Caco-2 (cell line): Measurements from ENCODE around the gene SLX4IP. TPM values are rescaled to one million over a fixed set of nuclear protein-coding genes. Genes with fewer than 3 reads are reported as not detected.

Source experiments
- BruUV-seq: library from RNA; stranded (reverse); fragments of 400-500 nt; replicated peaks from 2 replicates; lab custom pipeline; 2021; lab: Mats Ljungman, UMichigan
- CTCF ChIA-PET: fragments of 300-600 bp; sonication (Branson Sonifier 250); formaldehyde crosslinking; loops from one replicate; lab custom pipeline; 2022; ENCODE audit warnings: antibody characterized with exemption; lab: Charles Lee
- POLR2A ChIA-PET: fragments of 300-600 bp; sonication (Branson Sonifier 250); formaldehyde crosslinking; loops from one replicate; lab custom pipeline; 2022; ENCODE audit warnings: antibody characterized with exemption; lab: Charles Lee
- DNase-seq, 2 experiments: peaks; one replicate each; pipeline versions ENCODE4 v3.0.0 to v3.0.0-alpha.2; 2020 to 2022
- H3K27me3 ChIP-seq: replicated peaks from 2 replicates; pipeline ENCODE4 v1.6.0; 2011; ENCODE audit warnings: low read length; ENCODE audit not compliant: control insufficient read depth, insufficient read depth
- H3K36me3 ChIP-seq: 2 replicates; pipeline ENCODE4 v1.5.1; 2011; ENCODE audit warnings: low read length; ENCODE audit not compliant: control insufficient read depth, insufficient read depth
- H3K4me1 ChIP-seq: fragments of 250-450 bp; sonication (Bioruptor Pico); 2 replicates; pipeline ENCODE4 v1.5.1; 2020; ENCODE audit warnings: mild to moderate bottlenecking
- H3K4me3 ChIP-seq: 2 replicates; pipeline ENCODE4 v1.5.1; 2011; ENCODE audit warnings: low read depth, mild to moderate bottlenecking, control low read depth, low read length
- H3K9me3 ChIP-seq: fragments of 250-450 bp; sonication (Bioruptor Pico); 2 replicates; pipeline ENCODE4 v1.5.1; 2020; ENCODE audit warnings: mild to moderate bottlenecking, moderate library complexity
- H3K27ac Mint-ChIP-seq: one replicate; pipeline ENCODE4 v1.8.0; 2022; ENCODE audit warnings: mixed read lengths; ENCODE audit not compliant: unreplicated experiment
- H3K27me3 Mint-ChIP-seq: one replicate; pipeline ENCODE4 v1.8.0; 2022; ENCODE audit warnings: mixed read lengths; ENCODE audit not compliant: insufficient read depth, unreplicated experiment
- H3K36me3 Mint-ChIP-seq: one replicate; pipeline ENCODE4 v1.8.0; 2022; ENCODE audit warnings: mild to moderate bottlenecking, mixed read lengths; ENCODE audit not compliant: insufficient read depth, unreplicated experiment
- H3K4me1 Mint-ChIP-seq: one replicate; pipeline ENCODE4 v1.8.0; 2022; ENCODE audit warnings: low read depth, mixed read lengths; ENCODE audit not compliant: unreplicated experiment
- H3K4me3 Mint-ChIP-seq: one replicate; pipeline ENCODE4 v1.8.0; 2022; ENCODE audit warnings: mild to moderate bottlenecking, moderate library complexity, mixed read lengths; ENCODE audit not compliant: unreplicated experiment
- H3K9me3 Mint-ChIP-seq: one replicate; pipeline ENCODE4 v1.8.0; 2022; ENCODE audit warnings: mixed read lengths; ENCODE audit not compliant: unreplicated experiment
- intact Hi-C: fragments of 100-400 bp; cut with micrococcal nuclease; formaldehyde crosslinking; loops from one replicate; pipeline ENCODE4 v1.10.0; 2022; ENCODE audit not compliant: unreplicated experiment
- total RNA-seq: library from RNA; stranded (reverse); gene quantifications from 2 replicates; pipeline ENCODE4 v1.2.3, GENCODE V29; 2022
- TF ChIP-seq, protein P1 (sequence below), 2 experiments: fragments of 200-600 bp in 1 of 2; IDR thresholded peaks; 1 replicate in 1 of 2; 2 replicates in 1 of 2; pipeline versions ENCODE4 v1.5.1 to v1.8.0; 2011 to 2022; ENCODE audit warnings: antibody characterized with exemption in 1 of 2, control low read depth in 1 of 2, inconsistent platforms in 1 of 2, low read depth in 1 of 2, low read length in 1 of 2, mild to moderate bottlenecking in 1 of 2, moderate library complexity in 1 of 2; ENCODE audit not compliant: insufficient read depth in 1 of 2, severe bottlenecking in 1 of 2, unreplicated experiment in 1 of 2

The SLX4IP gene
- total RNA-seq, 1 experiment from 2014 or later: 8.5 TPM

DNA sequence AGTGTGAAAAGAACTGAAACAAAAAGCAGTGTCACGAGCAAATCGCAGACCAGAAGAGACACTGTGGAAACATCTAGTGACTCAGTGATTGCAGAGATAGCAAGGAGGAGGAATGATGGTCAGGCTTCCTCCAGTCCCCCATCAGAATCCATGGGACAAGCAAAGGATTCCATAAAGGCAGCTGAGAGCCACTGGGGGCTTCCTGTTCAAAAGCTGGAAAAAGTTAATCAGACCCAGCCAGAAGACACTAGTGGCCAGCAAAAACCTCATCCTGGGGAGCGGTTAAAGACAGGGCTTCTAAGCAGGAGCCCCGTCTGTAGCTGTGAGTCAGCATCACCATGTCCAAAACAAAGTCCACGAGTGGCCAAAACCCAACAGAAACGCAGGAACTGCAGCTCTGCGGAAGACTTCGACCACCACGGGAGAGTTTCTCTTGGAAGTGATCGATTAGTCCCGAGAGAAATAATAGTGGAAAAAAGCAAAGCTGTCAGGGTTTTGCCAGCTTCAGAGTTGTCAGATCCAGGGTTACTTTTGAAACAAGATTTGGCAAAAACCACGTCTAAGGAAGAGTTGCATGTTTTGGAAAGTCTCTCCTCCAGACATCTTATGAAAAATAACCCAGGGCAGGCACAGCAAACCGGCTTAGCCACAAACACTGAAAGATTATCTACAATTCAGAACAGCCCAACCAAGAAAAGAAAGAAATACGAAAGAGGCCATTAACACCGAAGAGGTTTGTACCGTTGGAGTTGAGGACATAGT is 187.7 kb downstream of the SLX4IP start:
- H3K9me3 ChIP-seq: no peaks in the 10 kb centered on the region
- H3K36me3 ChIP-seq: no peaks in the 10 kb centered on the region
- H3K4me1 ChIP-seq: no peaks in the 10 kb centered on the region
- TF ChIP-seq, protein P1, sequence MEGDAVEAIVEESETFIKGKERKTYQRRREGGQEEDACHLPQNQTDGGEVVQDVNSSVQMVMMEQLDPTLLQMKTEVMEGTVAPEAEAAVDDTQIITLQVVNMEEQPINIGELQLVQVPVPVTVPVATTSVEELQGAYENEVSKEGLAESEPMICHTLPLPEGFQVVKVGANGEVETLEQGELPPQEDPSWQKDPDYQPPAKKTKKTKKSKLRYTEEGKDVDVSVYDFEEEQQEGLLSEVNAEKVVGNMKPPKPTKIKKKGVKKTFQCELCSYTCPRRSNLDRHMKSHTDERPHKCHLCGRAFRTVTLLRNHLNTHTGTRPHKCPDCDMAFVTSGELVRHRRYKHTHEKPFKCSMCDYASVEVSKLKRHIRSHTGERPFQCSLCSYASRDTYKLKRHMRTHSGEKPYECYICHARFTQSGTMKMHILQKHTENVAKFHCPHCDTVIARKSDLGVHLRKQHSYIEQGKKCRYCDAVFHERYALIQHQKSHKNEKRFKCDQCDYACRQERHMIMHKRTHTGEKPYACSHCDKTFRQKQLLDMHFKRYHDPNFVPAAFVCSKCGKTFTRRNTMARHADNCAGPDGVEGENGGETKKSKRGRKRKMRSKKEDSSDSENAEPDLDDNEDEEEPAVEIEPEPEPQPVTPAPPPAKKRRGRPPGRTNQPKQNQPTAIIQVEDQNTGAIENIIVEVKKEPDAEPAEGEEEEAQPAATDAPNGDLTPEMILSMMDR (IDR thresholded peaks at IDR 0.05; ENCODE audit: insufficient read depth in 1 of 2, low read depth in 1 of 2, low read length in 1 of 2, severe bottlenecking in 1 of 2, unreplicated experiment in 1 of 2): no peak
- CTCF ChIA-PET: no interaction called here
- H3K4me3 ChIP-seq: no peak overlapping the region
- H3K27ac Mint-ChIP-seq: no peak overlapping the region
- intact Hi-C loops: no loop called here
- H3K27me3 ChIP-seq: no peaks in the 10 kb centered on the region
- H3K4me3 Mint-ChIP-seq: no peak overlapping the region
- H3K36me3 Mint-ChIP-seq: no peaks in the 10 kb centered on the region
- H3K4me1 Mint-ChIP-seq: no peaks in the 10 kb centered on the region
- BruUV-seq: no TSS peak
- H3K9me3 Mint-ChIP-seq: no peaks in the 10 kb centered on the region
- POLR2A ChIA-PET: no interaction called here
- DNase-seq: no peak
- no peaks in the 10 kb centered on the region for H3K27me3 Mint-ChIP-seq

DNA sequence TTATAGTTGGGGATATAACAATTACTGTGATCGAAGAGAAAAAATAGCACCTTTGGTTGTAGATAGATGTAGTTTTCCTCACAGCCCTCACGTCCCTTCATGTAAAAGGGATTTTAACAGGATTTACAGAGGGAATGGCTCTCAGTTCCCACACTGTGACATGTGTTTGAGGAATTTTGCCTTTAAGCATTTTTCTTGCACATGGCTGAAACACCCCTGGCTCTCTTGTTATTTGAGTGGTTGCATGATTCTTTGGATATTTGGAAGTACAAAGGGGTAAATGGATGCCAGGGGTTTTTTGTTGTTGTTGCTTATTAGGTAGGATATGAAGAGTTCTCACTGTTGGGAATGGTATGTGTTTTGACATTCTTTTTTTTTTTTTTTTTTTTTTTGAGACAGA is 190.5 kb downstream of the SLX4IP start:
- TF ChIP-seq, protein P1 (IDR thresholded peaks at IDR 0.05; ENCODE audit: insufficient read depth in 1 of 2, low read depth in 1 of 2, low read length in 1 of 2, severe bottlenecking in 1 of 2, unreplicated experiment in 1 of 2): no peak
- Mint-ChIP-seq H3K27me3 (no peaks in the 10 kb centered on the region), H3K36me3 (no peaks in the 10 kb centered on the region), H3K9me3 (no peaks in the 10 kb centered on the region), H3K4me3 (no peak overlapping the region), H3K4me1 (no peaks in the 10 kb centered on the region), H3K27ac (no peak overlapping the region)
- DNase-seq: no peak
- ChIA-PET POLR2A (no interaction called here), CTCF (no interaction called here)
- Histone ChIP-seq H3K36me3 (no peaks in the 10 kb centered on the region), H3K4me3 (no peak overlapping the region), H3K4me1 (no peaks in the 10 kb centered on the region), H3K27me3 (no peaks in the 10 kb centered on the region), H3K9me3 (no peaks in the 10 kb centered on the region)
- intact Hi-C loops: no loop called here
- no TSS peak for BruUV-seq

DNA sequence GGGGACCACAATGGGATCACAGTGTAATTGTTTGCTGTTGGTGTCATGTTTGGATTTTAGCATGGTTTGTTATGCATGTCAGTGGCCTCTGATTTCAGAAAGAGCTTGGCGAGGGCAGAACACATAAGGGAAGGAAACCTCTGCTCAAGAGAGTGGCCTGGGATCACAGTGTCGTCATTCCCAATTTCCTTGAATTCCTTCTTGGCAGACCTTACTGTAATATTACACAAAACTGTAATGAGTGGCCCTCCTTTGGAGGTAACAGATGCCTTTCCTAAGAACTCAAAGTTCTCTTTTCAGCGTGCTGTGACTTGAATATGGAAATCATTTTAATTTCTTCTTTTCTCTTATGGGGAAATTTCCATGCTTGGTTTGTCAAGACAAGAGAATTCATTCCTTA is 191.8 kb downstream of the SLX4IP start:
- H3K36me3 Mint-ChIP-seq: no peaks in the 10 kb centered on the region
- ChIA-PET POLR2A (no interaction called here), CTCF (no interaction called here)
- TF ChIP-seq, protein P1 (IDR thresholded peaks at IDR 0.05; ENCODE audit: insufficient read depth in 1 of 2, low read depth in 1 of 2, low read length in 1 of 2, severe bottlenecking in 1 of 2, unreplicated experiment in 1 of 2): no peak
- H3K4me3 Mint-ChIP-seq: no peak overlapping the region
- H3K27me3 Mint-ChIP-seq: no peaks in the 10 kb centered on the region
- Histone ChIP-seq H3K27me3 (no peaks in the 10 kb centered on the region), H3K9me3 (no peaks in the 10 kb centered on the region), H3K4me1 (no peaks in the 10 kb centered on the region), H3K36me3 (no peaks in the 10 kb centered on the region), H3K4me3 (no peak overlapping the region)
- H3K4me1 Mint-ChIP-seq: no peaks in the 10 kb centered on the region
- intact Hi-C loops: no loop called here
- H3K27ac Mint-ChIP-seq: no peak overlapping the region
- no peak for DNase-seq
- H3K9me3 Mint-ChIP-seq: no peaks in the 10 kb centered on the region
- BruUV-seq: no TSS peak
